HCT116 (cell line): ENCODE measurements around the gene TET2. TPM values are rescaled to one million over a fixed set of nuclear protein-coding genes. Genes with fewer than 3 reads are reported as not detected.

Experiments
- ATAC-seq: fragments of 200-7000 bp; cut with Tn5 transposase; 2 replicates; pipeline ENCODE4 v1.9.1; 2020; ENCODE audit warnings: mild to moderate bottlenecking, moderate library complexity
- BruUV-seq: library from RNA; stranded (reverse); fragments of 400-500 nt; replicated peaks from 2 replicates; lab custom pipeline; 2021; lab: Mats Ljungman, UMichigan
- CTCF ChIA-PET: fragments of 300-600 bp; sonication (Branson Sonifier 250); formaldehyde crosslinking; loops from one replicate; lab custom pipeline; 2021; ENCODE audit warnings: antibody characterized with exemption; lab: Charles Lee
- POLR2A ChIA-PET: fragments of 300-600, 350-600 bp; sonication (Branson Sonifier 250); formaldehyde crosslinking; loops from one replicate; lab custom pipeline; 2021; ENCODE audit warnings: antibody characterized with exemption; lab: Charles Lee
- RAD21 ChIA-PET, 2 experiments: fragments of 300-600 bp; sonication (Branson Sonifier 250); formaldehyde crosslinking; loops; one replicate each; lab custom pipeline; 2023; ENCODE audit warnings: low total read pairs in 2 of 2; ENCODE audit not compliant: uncharacterized antibody in 2 of 2, unreplicated experiment in 2 of 2, low non-redundant PET in 1 of 2; lab: Charles Lee
- DNase-seq: peaks from one replicate; pipeline ENCODE4 v3.0.0-alpha.2; 2010; ENCODE audit warnings: low read depth, low spot score
- H2AFZ ChIP-seq: fragments of 200-600 bp; shearing (Covaris generic), sonication (generic); 2 replicates; pipeline ENCODE4 v1.6.1; 2017; ENCODE audit warnings: low read depth, mixed run types, mixed read lengths, antibody characterized with exemption, low read length; ENCODE audit not compliant: poor library complexity, severe bottlenecking
- H3K27ac ChIP-seq: 2 replicates; pipeline ENCODE4 v1.5.1; 2012; ENCODE audit warnings: low read depth, low read length
- H3K27me3 ChIP-seq: fragments of 200-600 bp; sonication (generic); 2 replicates; pipeline ENCODE4 v1.6.1; 2016; ENCODE audit warnings: mixed run types, low read length, mixed read lengths; ENCODE audit not compliant: insufficient read depth
- H3K36me3 ChIP-seq, 2 experiments: fragments of 200-500 bp in 1 of 2; fragments of 200-600 bp in 1 of 2; sonication (Bioruptor generic) in 1 of 2; sonication (generic) in 1 of 2; 2 replicates each; pipeline versions ENCODE4 v1.5.1 to v1.6.1; 2014 to 2016; ENCODE audit warnings: low read length in 2 of 2, inconsistent platforms in 1 of 2, mixed read lengths in 1 of 2, mixed run types in 1 of 2; ENCODE audit not compliant: insufficient read depth in 2 of 2, control insufficient read depth in 1 of 2
- H3K4me1 ChIP-seq, 2 experiments: fragments of 200-600 bp in 1 of 2; sonication (generic) in 1 of 2; 2 replicates each; pipeline versions ENCODE4 v1.5.1 to v1.6.1; 2012 to 2017; ENCODE audit warnings: low read length in 2 of 2, inconsistent platforms in 1 of 2, mild to moderate bottlenecking in 1 of 2, mixed read lengths in 1 of 2, mixed run types in 1 of 2, moderate library complexity in 1 of 2; ENCODE audit not compliant: insufficient read depth in 2 of 2, control insufficient read depth in 1 of 2
- H3K4me2 ChIP-seq: fragments of 200-600 bp; sonication (generic); 2 replicates; pipeline ENCODE4 v1.6.1; 2017; ENCODE audit warnings: mixed run types, low read length, mixed read lengths
- H3K4me3 ChIP-seq, 2 experiments: fragments of 200-600 bp in 1 of 2; sonication (generic) in 1 of 2; replicated peaks in 1 of 2; 2 replicates each; pipeline ENCODE4 v1.5.1; 2011 to 2016; ENCODE audit warnings: low read length in 2 of 2, control low read depth in 1 of 2, low read depth in 1 of 2, mild to moderate bottlenecking in 1 of 2, mixed read lengths in 1 of 2, mixed run types in 1 of 2
- H3K79me2 ChIP-seq: fragments of 200-600 bp; sonication (generic); 2 replicates; pipeline ENCODE4 v1.6.1; 2017; ENCODE audit warnings: mild to moderate bottlenecking, mixed run types, low read length, moderate library complexity, mixed read lengths; ENCODE audit not compliant: insufficient read depth
- H3K9ac ChIP-seq: fragments of 200-600 bp; sonication (generic); 2 replicates; pipeline ENCODE4 v1.6.1; 2016; ENCODE audit warnings: low read length, mixed read lengths
- H3K9me2 ChIP-seq: fragments of 200-600 bp; sonication (generic), shearing (Covaris generic); 2 replicates; pipeline ENCODE4 v1.6.1; 2017; ENCODE audit warnings: mixed run types, mild to moderate bottlenecking, moderate library complexity; ENCODE audit not compliant: insufficient read depth
- H3K9me3 ChIP-seq, 2 experiments: fragments of 200-500 bp in 1 of 2; fragments of 200-600 bp in 1 of 2; sonication (Bioruptor generic) in 1 of 2; sonication (generic) in 1 of 2; 2 replicates each; pipeline ENCODE4 v1.6.1; 2014 to 2017; ENCODE audit warnings: low read length in 2 of 2, mixed read lengths in 2 of 2, inconsistent platforms in 1 of 2, low read depth in 1 of 2, mild to moderate bottlenecking in 1 of 2, mixed run types in 1 of 2, moderate library complexity in 1 of 2; ENCODE audit not compliant: control insufficient read depth in 1 of 2, insufficient read depth in 1 of 2
- H4K20me1 ChIP-seq: fragments of 200-600 bp; sonication (generic), shearing (Covaris generic); 2 replicates; pipeline ENCODE4 v1.6.1; 2017; ENCODE audit warnings: mixed run types, mild to moderate bottlenecking, moderate library complexity; ENCODE audit not compliant: insufficient read depth
- ATF3 ChIP-seq: IDR thresholded peaks from 2 replicates; pipeline ENCODE4 v1.6.1; 2012
- CBX3 ChIP-seq: IDR thresholded peaks from 2 replicates; pipeline ENCODE4 v1.6.1; 2012; ENCODE audit warnings: low read depth
- EGR1 ChIP-seq: IDR thresholded peaks from 2 replicates; pipeline ENCODE4 v1.6.1; 2012; ENCODE audit warnings: low read depth
- ELF1 ChIP-seq: IDR thresholded peaks from 2 replicates; pipeline ENCODE4 v1.6.1; 2012; ENCODE audit warnings: low read depth, borderline replicate concordance
- EZH2 ChIP-seq: fragments of 200-600 bp; sonication (generic); IDR thresholded peaks from 2 replicates; pipeline ENCODE4 v1.6.1; 2017; ENCODE audit warnings: antibody characterized with exemption, mixed run types
- EZH2phosphoT487 ChIP-seq: fragments of 200-600 bp; IDR thresholded peaks from 2 replicates; pipeline ENCODE4 v1.6.1; 2018; ENCODE audit warnings: antibody characterized with exemption, borderline replicate concordance
- FOSL1 ChIP-seq: IDR thresholded peaks from 2 replicates; pipeline ENCODE4 v1.6.1; 2012; ENCODE audit warnings: low read depth
- JUND ChIP-seq: IDR thresholded peaks from 2 replicates; pipeline ENCODE4 v1.6.1; 2012
- MAX ChIP-seq: IDR thresholded peaks from 2 replicates; pipeline ENCODE4 v1.6.1; 2012
- POLR2A ChIP-seq: IDR thresholded peaks from 2 replicates; pipeline ENCODE4 v1.7.0; 2011; ENCODE audit warnings: borderline replicate concordance; ENCODE audit not compliant: insufficient read depth, insufficient read length; ENCODE audit errors: extremely low read depth
- POLR2AphosphoS5 ChIP-seq: IDR thresholded peaks from 2 replicates; pipeline ENCODE4 v1.6.1; 2011; ENCODE audit warnings: mild to moderate bottlenecking, low read depth, low read length, moderate library complexity
- REST ChIP-seq: IDR thresholded peaks from 2 replicates; pipeline ENCODE4 v1.6.1; 2012; ENCODE audit warnings: low read depth
- SIN3A ChIP-seq: IDR thresholded peaks from 2 replicates; pipeline ENCODE4 v1.6.1; 2012; ENCODE audit warnings: low read depth
- SP1 ChIP-seq: IDR thresholded peaks from 2 replicates; pipeline ENCODE4 v1.6.1; 2012; ENCODE audit warnings: low read depth
- SRF ChIP-seq: IDR thresholded peaks from 2 replicates; pipeline ENCODE4 v1.6.1; 2012; ENCODE audit warnings: low read depth
- TCF7L2 ChIP-seq: IDR thresholded peaks from 2 replicates; pipeline ENCODE4 v1.7.0; 2011; ENCODE audit warnings: borderline replicate concordance, inconsistent platforms; ENCODE audit not compliant: insufficient read depth, insufficient read length; ENCODE audit errors: extremely low read depth
- ZFX ChIP-seq: fragments of 450-650 bp; IDR thresholded peaks from 2 replicates; pipeline ENCODE4 v1.6.1; 2017
- intact Hi-C: fragments of 100-400 bp; cut with micrococcal nuclease; formaldehyde crosslinking; loops from 2 replicates; pipeline ENCODE4 v1.10.0; 2022
- total RNA-seq: library from RNA; stranded (reverse); gene quantifications from one replicate; pipeline ENCODE4 v1.2.1, GENCODE V29; 2021; ENCODE audit not compliant: unreplicated experiment

TET2 gene
- total RNA-seq, 1 experiment from 2014 or later, result 9.7 TPM

GRCh38 chr4:105119356-105119755 is 27.3 kb upstream of the TET2 start:
- RAD21 ChIA-PET, result no interaction called here
- no peak overlapping the region for H3K4me2 ChIP-seq
- no peak overlapping the region for H3K27ac ChIP-seq
- DNase-seq, result no peak
- TF ChIP-seq REST (no peak), SRF (no peak), EZH2phosphoT487 (no peak), SP1 (no peak), MAX (no peak), SIN3A (no peak), ZFX (no peak), POLR2A (no peak)
- TF ChIP-seq, all 23 proteins: peak for 0
- no TSS peak for BruUV-seq
- intact Hi-C loops, result no loop called here
- CTCF ChIA-PET, result no interaction called here
- Histone ChIP-seq H3K9ac (no peak overlapping the region), H3K36me3 (no peaks in the 10 kb centered on the region), H3K27me3 (no peaks in the 10 kb centered on the region), H2AFZ (no peak overlapping the region), H3K9me2 (no peaks in the 10 kb centered on the region), H3K4me3 (no peak overlapping the region), H3K4me1 (peaks cover 0 to 6% of the 10 kb centered on the region in 2 experiments; a peak in 2 of 4 replicates), H3K79me2 (no peaks in the 10 kb centered on the region), H4K20me1 (no peaks in the 10 kb centered on the region), H3K9me3 (no peaks in the 10 kb centered on the region)
- POLR2A ChIA-PET, result no interaction called here
- ATAC-seq, result no peak

- ATAC-seq (no peak), DNase-seq (no peak)
- H3K27me3 ChIP-seq, result no peaks in the 10 kb centered on the region
- no peak overlapping the region for H3K4me3 ChIP-seq
- no peak overlapping the region for H3K9ac ChIP-seq
- no peaks in the 10 kb centered on the region for H4K20me1 ChIP-seq
- BruUV-seq, result no TSS peak
- no peak overlapping the region for H3K27ac ChIP-seq
- CTCF ChIA-PET, result no interaction called here
- no peaks in the 10 kb centered on the region for H3K9me2 ChIP-seq
- no peak overlapping the region for H2AFZ ChIP-seq
- intact Hi-C loops, result no loop called here
- POLR2A ChIA-PET, result no interaction called here
- no peaks in the 10 kb centered on the region for H3K79me2 ChIP-seq
- H3K4me1 ChIP-seq, result peaks cover 0 to 6% of the 10 kb centered on the region in 2 experiments; a peak in 2 of 4 replicates
- RAD21 ChIA-PET, result no interaction called here
- H3K9me3 ChIP-seq, result no peaks in the 10 kb centered on the region
- no peaks in the 10 kb centered on the region for H3K36me3 ChIP-seq
- H3K4me2 ChIP-seq, result no peak overlapping the region
- TF ChIP-seq FOSL1 (no peak), EZH2phosphoT487 (no peak), POLR2AphosphoS5 (no peak), EGR1 (no peak), JUND (no peak), SP1 (no peak), CBX3 (no peak), ZFX (no peak), ATF3 (no peak), ELF1 (no peak), EZH2 (no peak), TCF7L2 (no peak)
Measured at GRCh38 chr4:105120626-105121025, 26.1 kb upstream of the TET2 start.
